ENCODE data around the gene SPEM3.

GRCh38 chr17:7459961-7460545, 31.4 kb downstream of the SPEM3 start:
- TF ChIP-seq ZFP30 (CRISPR knock-in tag; IDR thresholded peaks at IDR 0.05) = no peak
- TF ChIP-seq TOX (CRISPR knock-in tag; IDR thresholded peaks at IDR 0.05; ENCODE audit: borderline replicate concordance) = no peak
- TF ChIP-seq PATZ1 (CRISPR knock-in tag; IDR thresholded peaks at IDR 0.05; ENCODE audit: borderline replicate concordance) = no peak
- no peak for TF ChIP-seq OSR1 (CRISPR knock-in tag; IDR thresholded peaks at IDR 0.05)
- no peak for TF ChIP-seq BACH2 (CRISPR knock-in tag; IDR thresholded peaks at IDR 0.05; ENCODE audit: borderline replicate concordance)
- TF ChIP-seq ESRRG (CRISPR knock-in tag; IDR thresholded peaks at IDR 0.05) = no peak
- TF ChIP-seq RARB (CRISPR knock-in tag; IDR thresholded peaks at IDR 0.05) = no peak
- TF ChIP-seq CSRNP3 (CRISPR knock-in tag; IDR thresholded peaks at IDR 0.05) = no peak
- no peak for TF ChIP-seq ZNF565 (CRISPR knock-in tag; conservative IDR thresholded peaks at IDR 0.05; ENCODE audit: low read depth)
- no peak for TF ChIP-seq ARNTL (CRISPR knock-in tag; IDR thresholded peaks at IDR 0.05; ENCODE audit: borderline replicate concordance, low read depth)
- no peak for TF ChIP-seq PPARA (CRISPR knock-in tag; IDR thresholded peaks at IDR 0.05; ENCODE audit: borderline replicate concordance)
